ENCODE results near the gene SIRT1. TPM values are rescaled to one million over a fixed set of nuclear protein-coding genes. Genes with fewer than 3 reads are reported as not detected.
"Not testable (repeated sequence)": the region's sequence is repeated elsewhere in the genome, so short reads cannot be mapped to it uniquely, and the experiment has no call there.

Gene SIRT1
- 28.2 TPM for total RNA-seq

- peak; percentile 98 for DNase-seq
These were observed at the start of gene SIRT1 for GRCh38 chr10:67884313-67884841. Gene SIRT1 (plus strand): TSS chr10:67884656. CDS start chr10:67884722, 66 bp downstream.

GRCh38 chr10:67835541-67836394, 48.7 kb upstream of the SIRT1 start:
- DNase-seq: not testable (repeated sequence)

- DNase-seq: no peak
These were observed 48.0 kb upstream of the SIRT1 start for GRCh38 chr10:67836488-67836887.

GRCh38 chr10:67836972-67837371, 47.5 kb upstream of the SIRT1 start:
- DNase-seq: no peak

GRCh38 chr10:67837541-67838314, 46.7 kb upstream of the SIRT1 start, which contains the start of gene DNAJC12:
Gene DNAJC12 (minus strand): TSS chr10:67838188. CDS start chr10:67838011, 177 bp downstream.
- peak; percentile 87 for DNase-seq

GRCh38 chr10:67839511-67839910, 44.9 kb upstream of the SIRT1 start:
- DNase-seq: not testable (repeated sequence)

GRCh38 chr10:67839951-67840350, 44.5 kb upstream of the SIRT1 start:
- no peak for DNase-seq

- DNase-seq: no peak
These were observed 42.7 kb upstream of the SIRT1 start for GRCh38 chr10:67841737-67842136.

GRCh38 chr10:67843284-67843683, 41.2 kb upstream of the SIRT1 start:
- DNase-seq: no peak

GRCh38 chr10:67849331-67850011, 35.0 kb upstream of the SIRT1 start:
- DNase-seq: peak; percentile 98

GRCh38 chr10:67851186-67851585, 33.3 kb upstream of the SIRT1 start:
- DNase-seq: no peak

- no peak for DNase-seq
These were observed 31.7 kb upstream of the SIRT1 start for GRCh38 chr10:67852761-67853160.

- no peak for DNase-seq
These were observed 30.9 kb upstream of the SIRT1 start for GRCh38 chr10:67853512-67853911.

GRCh38 chr10:67858971-67859370, 25.5 kb upstream of the SIRT1 start:
- DNase-seq: no peak

GRCh38 chr10:67861750-67862432, 22.6 kb upstream of the SIRT1 start:
- DNase-seq: no peak

- DNase-seq: no peak
These were observed 21.4 kb upstream of the SIRT1 start for GRCh38 chr10:67863094-67863493.

GRCh38 chr10:67864607-67865371, 19.7 kb upstream of the SIRT1 start:
- DNase-seq: no peak

- DNase-seq: no peak
These were observed 16.3 kb upstream of the SIRT1 start for GRCh38 chr10:67868132-67868531.

- DNase-seq: no peak
These were observed 14.5 kb upstream of the SIRT1 start for GRCh38 chr10:67869996-67870395.

- DNase-seq: no peak
These were observed 8.9 kb upstream of the SIRT1 start for GRCh38 chr10:67875340-67876238.
